Activated T-helper 17 cell treated with anti-CD3 and anti-CD28 coated beads, Interleukin-2, amount 50 U/mL, for 72 hours (primary cell): Measurements from ENCODE around the gene MED22. TPM values are rescaled to one million over a fixed set of nuclear protein-coding genes. Genes with fewer than 3 reads are reported as not detected.
"Not testable (repeated sequence)": the region's sequence is repeated elsewhere in the genome, so short reads cannot be mapped to it uniquely, and the experiment has no call there.

Experiments used
- ATAC-seq: fragments of 150-1000 bp; cut with Tn5 transposase; replicated peaks from 2 replicates; pipeline ENCODE4 v1.10.0; 2021; ENCODE audit warnings: mild to moderate bottlenecking, moderate library complexity
- H3K27ac Mint-ChIP-seq: one replicate; pipeline ENCODE4 v1.8.0; 2022; ENCODE audit warnings: mixed read lengths
- H3K27me3 Mint-ChIP-seq: one replicate; pipeline ENCODE4 v1.8.0; 2022; ENCODE audit warnings: mixed read lengths
- H3K36me3 Mint-ChIP-seq: one replicate; pipeline ENCODE4 v1.8.0; 2022; ENCODE audit warnings: low read depth, mild to moderate bottlenecking, mixed read lengths
- H3K4me1 Mint-ChIP-seq: one replicate; pipeline ENCODE4 v1.8.0; 2022; ENCODE audit warnings: mixed read lengths
- H3K4me3 Mint-ChIP-seq: one replicate; pipeline ENCODE4 v1.8.0; 2022; ENCODE audit warnings: mild to moderate bottlenecking, mixed read lengths
- H3K9me3 Mint-ChIP-seq: one replicate; pipeline ENCODE4 v1.8.0; 2022; ENCODE audit warnings: mixed read lengths
- total RNA-seq, 2 donors: library from RNA; stranded (reverse); gene quantifications; one replicate each; pipeline ENCODE4 v1.2.3, GENCODE V29; 2022

Gene MED22
- 10 to 100 TPM; 21.3 to 29.9 TPM for total RNA-seq

GRCh38 chr9:133347985-133348717 lies at the start of gene MED22, which contains the start of gene RPL7A:
Gene MED22, minus strand, starts transcription at chr9:133348131. Its CDS starts 1,469 bp downstream, at chr9:133346662.
Gene RPL7A, plus strand, starts transcription at chr9:133348218. Its CDS starts 26 bp downstream, at chr9:133348244.
- Mint-ChIP-seq H3K4me1 (peaks cover 27% of the 10 kb centered on the region), H3K27me3 (no peaks in the 10 kb centered on the region), H3K9me3 (no peaks in the 10 kb centered on the region), H3K36me3 (peaks cover 93% of the 10 kb centered on the region), H3K4me3 (peak within 1 kb of the TSS; percentile 93), H3K27ac (peak within 1 kb of the TSS; percentile 99)
- ATAC-seq: peak; percentile 86

DNA sequence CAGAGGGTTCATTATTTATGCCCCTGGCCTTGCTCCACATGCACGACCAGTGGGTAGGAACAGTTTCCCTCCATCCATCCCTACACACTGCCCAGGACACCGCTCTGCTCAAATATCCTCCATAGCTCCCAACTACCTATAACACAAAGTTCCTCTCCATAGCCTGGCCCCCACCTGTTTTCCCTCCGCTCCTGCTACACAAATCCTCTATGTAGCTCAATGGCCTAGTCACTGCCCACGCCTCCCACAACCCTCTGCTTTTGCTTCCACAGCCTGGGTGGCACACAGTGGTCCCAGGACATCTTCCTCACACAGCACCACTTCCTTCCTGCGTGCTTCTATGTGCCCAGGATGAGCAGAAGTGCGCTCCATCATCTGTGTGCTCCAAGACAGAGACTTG lies 49.4 kb upstream of the MED22 start:
- Mint-ChIP-seq H3K9me3 (no peaks in the 10 kb centered on the region), H3K36me3 (no peaks in the 10 kb centered on the region), H3K4me1 (no peaks in the 10 kb centered on the region), H3K27me3 (no peaks in the 10 kb centered on the region), H3K27ac (no peak overlapping the region), H3K4me3 (no peak overlapping the region)
- ATAC-seq: no peak

GRCh38 chr9:133396952-133397351 lies 49.0 kb upstream of the MED22 start:
- Mint-ChIP-seq H3K4me1 (no peaks in the 10 kb centered on the region), H3K9me3 (no peaks in the 10 kb centered on the region), H3K27ac (no peak overlapping the region), H3K27me3 (no peaks in the 10 kb centered on the region), H3K4me3 (no peak overlapping the region), H3K36me3 (no peaks in the 10 kb centered on the region)
- ATAC-seq: peak; percentile 37

DNA sequence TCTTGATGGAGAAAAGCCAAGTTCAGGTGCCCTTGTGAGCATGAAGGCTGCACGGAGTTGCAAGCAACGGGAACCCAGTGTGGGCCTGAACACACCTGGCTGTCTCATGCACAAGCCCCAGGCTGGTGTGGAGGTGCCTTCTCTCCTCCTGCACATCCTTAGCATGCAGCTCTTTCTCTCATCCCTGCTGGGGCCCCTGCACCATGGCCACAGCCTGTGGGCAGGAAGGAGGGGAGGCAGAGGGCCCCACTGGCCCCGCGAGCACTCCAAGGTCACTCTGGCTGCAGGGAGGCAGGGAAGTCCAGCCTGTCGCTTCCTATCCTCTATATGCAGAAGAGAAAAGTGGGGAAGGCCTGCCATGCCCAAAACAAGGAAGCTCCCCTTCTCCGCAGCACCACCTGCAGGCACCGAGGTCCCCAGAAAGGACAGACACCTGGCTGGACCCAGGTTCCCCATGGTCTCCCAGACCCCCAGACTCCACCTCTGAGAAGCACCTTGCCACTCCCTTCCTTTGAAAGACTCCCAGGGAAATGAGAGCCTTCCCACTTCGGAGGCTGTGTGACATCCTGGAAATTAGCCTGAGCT lies 46.8 kb upstream of the MED22 start:
- no peak for ATAC-seq
- Mint-ChIP-seq H3K27ac (no peak overlapping the region), H3K4me1 (no peaks in the 10 kb centered on the region), H3K4me3 (no peak overlapping the region), H3K36me3 (no peaks in the 10 kb centered on the region), H3K9me3 (no peaks in the 10 kb centered on the region), H3K27me3 (peaks cover 4% of the 10 kb centered on the region)

DNA sequence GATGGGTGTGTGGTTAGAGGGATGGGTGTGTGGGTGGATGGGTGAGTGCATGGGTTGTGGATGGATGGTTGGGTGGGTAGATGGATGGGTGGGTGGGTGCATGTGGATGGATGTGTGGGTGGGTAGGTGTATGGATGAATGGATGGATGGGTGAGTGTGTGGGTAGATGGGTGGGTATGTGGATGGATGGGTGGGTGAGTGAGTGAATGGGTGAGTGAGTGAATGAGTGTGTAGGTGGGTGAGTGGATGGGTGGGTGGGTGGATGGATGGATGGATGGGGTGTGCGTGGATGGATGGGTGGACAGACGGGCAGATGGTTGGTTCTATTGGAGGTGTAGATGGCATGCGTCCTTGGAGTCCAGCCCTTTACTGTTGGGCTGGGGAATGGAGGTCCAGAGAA lies 45.5 kb upstream of the MED22 start:
- Mint-ChIP-seq H3K36me3 (no peaks in the 10 kb centered on the region), H3K4me1 (no peaks in the 10 kb centered on the region), H3K27me3 (peaks cover 6% of the 10 kb centered on the region), H3K4me3 (no peak overlapping the region), H3K9me3 (no peaks in the 10 kb centered on the region), H3K27ac (no peak overlapping the region)
- no peak for ATAC-seq

DNA sequence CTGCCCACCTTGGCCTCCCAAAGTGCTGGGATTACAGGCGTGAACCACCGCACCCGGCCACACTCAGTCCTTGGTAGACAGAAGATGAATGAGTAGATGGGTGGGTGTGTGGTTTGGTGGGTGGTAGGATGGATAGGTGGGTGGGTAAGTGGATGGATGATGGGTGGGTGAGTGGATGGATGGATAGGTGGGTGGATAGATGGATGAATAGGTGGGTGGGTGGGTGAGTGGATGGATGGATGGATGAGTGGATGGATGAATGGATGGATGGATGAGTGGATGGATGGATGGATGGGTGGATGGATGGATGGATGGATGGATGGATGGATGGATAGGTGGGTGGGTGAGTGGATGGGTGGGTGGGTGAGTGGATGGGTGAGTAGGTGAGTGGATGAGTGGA lies 44.4 kb upstream of the MED22 start:
- H3K9me3 Mint-ChIP-seq, H3K27ac Mint-ChIP-seq, H3K4me3 Mint-ChIP-seq, ATAC-seq, H3K36me3 Mint-ChIP-seq, H3K27me3 Mint-ChIP-seq, H3K4me1 Mint-ChIP-seq: not testable (repeated sequence)

DNA sequence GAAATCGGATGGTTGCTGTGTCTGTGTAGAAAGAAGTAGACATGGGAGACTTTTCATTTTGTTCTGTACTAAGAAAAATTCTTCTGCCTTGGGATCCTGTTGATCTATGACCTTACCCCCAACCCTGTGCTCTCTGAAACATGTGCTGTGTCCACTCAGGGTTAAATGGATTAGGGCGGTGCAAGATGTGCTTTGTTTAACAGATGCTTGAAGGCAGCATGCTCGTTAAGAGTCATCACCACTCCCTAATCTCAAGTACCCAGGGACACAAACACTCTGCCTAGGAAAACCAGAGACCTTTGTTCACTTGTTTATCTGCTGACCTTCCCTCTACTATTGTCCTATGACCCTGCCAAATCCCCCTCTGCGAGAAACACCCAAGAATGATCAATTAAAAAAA lies 43.5 kb upstream of the MED22 start:
- H3K27me3 Mint-ChIP-seq, H3K36me3 Mint-ChIP-seq, H3K4me1 Mint-ChIP-seq, H3K4me3 Mint-ChIP-seq, ATAC-seq, H3K27ac Mint-ChIP-seq, H3K9me3 Mint-ChIP-seq: not testable (repeated sequence)

DNA sequence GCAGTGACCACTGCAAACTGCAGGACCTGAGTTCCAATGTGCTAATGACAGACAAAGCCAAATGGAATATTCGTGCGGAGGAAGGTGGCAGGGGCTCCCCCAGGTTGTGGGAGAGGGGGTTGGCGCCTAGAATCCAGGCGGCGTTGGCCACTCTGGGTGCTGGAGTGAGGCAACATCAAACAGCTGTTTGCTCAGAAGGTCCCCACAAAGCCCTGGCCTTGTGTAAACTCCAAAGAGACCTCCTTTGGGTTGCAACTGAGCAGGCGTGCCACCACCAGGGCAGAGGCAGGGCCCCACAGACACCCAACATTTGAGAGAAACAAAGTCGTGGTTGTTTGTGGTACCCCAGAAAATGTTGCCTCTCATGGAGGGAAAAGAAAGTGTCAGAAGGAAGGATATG lies 42.8 kb upstream of the MED22 start:
- Mint-ChIP-seq H3K4me1 (no peaks in the 10 kb centered on the region), H3K27ac (no peak overlapping the region), H3K36me3 (no peaks in the 10 kb centered on the region), H3K4me3 (no peak overlapping the region), H3K9me3 (no peaks in the 10 kb centered on the region), H3K27me3 (peaks cover 6% of the 10 kb centered on the region)
- ATAC-seq: no peak

GRCh38 chr9:133389562-133389961 lies 41.6 kb upstream of the MED22 start:
- no peaks in the 10 kb centered on the region for H3K4me1 Mint-ChIP-seq
- no peak overlapping the region for H3K27ac Mint-ChIP-seq
- H3K9me3 Mint-ChIP-seq: no peaks in the 10 kb centered on the region
- H3K36me3 Mint-ChIP-seq: no peaks in the 10 kb centered on the region
- ATAC-seq: no peak
- H3K27me3 Mint-ChIP-seq: peaks cover 6% of the 10 kb centered on the region
- no peak overlapping the region for H3K4me3 Mint-ChIP-seq

DNA sequence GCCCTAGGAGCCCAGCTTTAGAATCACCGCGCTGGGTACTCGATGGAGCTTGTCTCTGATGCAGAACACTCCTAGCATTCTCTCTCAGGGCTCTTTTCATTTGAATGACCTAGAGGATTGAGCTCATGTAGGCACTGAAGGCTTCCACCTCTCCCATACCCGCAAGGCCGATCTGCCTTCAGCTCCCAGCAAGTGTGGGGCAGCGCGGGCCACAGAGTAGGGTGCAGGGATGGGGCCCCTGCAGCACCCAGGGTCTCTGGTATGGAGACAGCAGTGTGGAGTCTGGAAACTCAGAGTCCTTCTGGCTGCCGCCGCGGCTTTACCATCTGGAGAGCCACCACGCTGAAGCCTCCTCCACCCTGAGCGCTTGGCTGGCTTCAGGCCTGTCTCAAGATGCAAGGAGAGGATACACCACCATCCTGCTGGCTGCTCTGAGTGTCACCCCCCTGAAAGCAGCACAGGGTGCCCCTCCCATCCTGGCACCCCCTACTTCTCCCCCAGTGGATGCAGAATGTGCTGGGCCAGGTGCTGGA lies 41.2 kb upstream of the MED22 start:
- Mint-ChIP-seq H3K27ac (no peak overlapping the region), H3K27me3 (peaks cover 6% of the 10 kb centered on the region), H3K9me3 (no peaks in the 10 kb centered on the region), H3K4me3 (no peak overlapping the region), H3K4me1 (no peaks in the 10 kb centered on the region), H3K36me3 (no peaks in the 10 kb centered on the region)
- no peak for ATAC-seq

DNA sequence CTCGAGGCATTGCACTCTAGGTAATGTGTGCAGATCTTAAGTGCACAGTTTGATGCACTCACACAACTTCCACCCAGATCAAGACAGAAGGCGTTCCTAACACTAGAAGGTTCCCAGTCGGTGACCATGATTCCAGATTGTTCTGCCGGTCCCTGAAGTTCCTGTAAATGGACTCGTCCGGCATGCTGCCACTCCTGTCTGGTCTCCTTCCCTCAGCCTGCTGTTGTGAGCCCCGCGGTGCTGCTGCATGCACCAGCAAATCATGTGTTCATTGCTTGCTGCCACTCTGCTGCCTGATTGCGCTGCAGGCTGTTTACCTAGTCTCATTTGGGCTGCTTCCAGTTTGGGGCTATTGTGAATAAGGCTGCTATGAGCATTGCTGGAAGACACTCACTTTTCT lies 39.7 kb upstream of the MED22 start:
- Mint-ChIP-seq H3K9me3 (no peaks in the 10 kb centered on the region), H3K36me3 (no peaks in the 10 kb centered on the region), H3K27ac (no peak overlapping the region), H3K4me1 (no peaks in the 10 kb centered on the region), H3K27me3 (peaks cover 6% of the 10 kb centered on the region), H3K4me3 (no peak overlapping the region)
- ATAC-seq: no peak

- Mint-ChIP-seq H3K4me1 (no peaks in the 10 kb centered on the region), H3K36me3 (no peaks in the 10 kb centered on the region), H3K4me3 (no peak overlapping the region), H3K9me3 (no peaks in the 10 kb centered on the region), H3K27me3 (peaks cover 6% of the 10 kb centered on the region), H3K27ac (no peak overlapping the region)
- ATAC-seq: no peak
Observed at GRCh38 chr9:133386338-133386737, 38.4 kb upstream of the MED22 start.

DNA sequence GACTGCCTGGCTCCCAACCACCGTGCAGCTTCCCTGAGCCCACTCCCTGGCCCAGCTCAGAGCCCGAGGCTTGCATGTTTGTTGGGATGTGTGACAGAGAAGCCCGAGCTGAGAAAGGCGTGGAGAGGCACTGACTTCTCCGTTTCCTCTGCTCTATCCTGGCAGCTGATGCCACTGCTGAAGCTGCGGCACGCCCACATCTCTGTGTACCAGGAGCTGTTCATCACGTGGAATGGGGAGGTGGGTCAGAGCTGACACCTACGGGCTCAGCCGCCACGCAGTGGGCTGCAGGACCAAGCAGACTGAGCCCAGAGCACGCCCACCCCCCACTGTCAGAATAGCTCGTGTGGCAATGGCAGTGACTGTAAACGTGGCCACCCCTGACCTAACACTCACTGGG lies 37.5 kb upstream of the MED22 start:
- H3K27me3 Mint-ChIP-seq: peaks cover 3% of the 10 kb centered on the region
- H3K36me3 Mint-ChIP-seq: no peaks in the 10 kb centered on the region
- no peak overlapping the region for H3K4me3 Mint-ChIP-seq
- ATAC-seq: no peak
- no peaks in the 10 kb centered on the region for H3K4me1 Mint-ChIP-seq
- H3K9me3 Mint-ChIP-seq: no peaks in the 10 kb centered on the region
- no peak overlapping the region for H3K27ac Mint-ChIP-seq

DNA sequence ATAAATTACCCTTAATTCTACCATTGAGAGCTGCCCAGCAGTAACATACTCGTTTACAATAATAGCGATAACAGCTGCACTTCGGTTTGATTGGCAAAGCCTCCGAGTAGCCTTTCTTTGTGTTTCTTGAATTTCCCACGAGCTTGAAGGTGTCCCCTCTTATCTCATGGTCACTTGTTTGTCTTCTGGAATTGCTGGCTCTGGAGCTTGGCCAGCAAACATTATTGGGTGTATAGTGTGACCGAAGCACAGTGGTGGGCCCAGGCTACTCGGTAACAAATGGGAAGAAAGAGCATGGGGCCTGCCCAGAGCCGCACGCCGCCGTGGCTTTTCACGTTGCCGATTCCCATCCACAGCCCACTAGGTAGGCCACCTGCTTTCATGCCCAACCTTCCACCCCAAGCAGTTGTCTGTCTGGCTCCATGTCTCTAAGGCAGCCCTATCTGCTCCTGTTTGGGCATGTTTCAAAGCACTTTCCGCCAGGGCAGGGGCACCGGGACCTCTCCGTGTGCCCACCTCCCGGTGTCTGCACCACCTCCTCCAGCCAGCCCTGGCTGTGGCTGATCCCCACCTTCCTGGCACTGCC lies 36.9 kb upstream of the MED22 start:
- Mint-ChIP-seq H3K9me3 (no peaks in the 10 kb centered on the region), H3K4me1 (no peaks in the 10 kb centered on the region), H3K27me3 (peaks cover 2% of the 10 kb centered on the region), H3K27ac (no peak overlapping the region), H3K4me3 (no peak overlapping the region), H3K36me3 (no peaks in the 10 kb centered on the region)
- ATAC-seq: no peak

DNA sequence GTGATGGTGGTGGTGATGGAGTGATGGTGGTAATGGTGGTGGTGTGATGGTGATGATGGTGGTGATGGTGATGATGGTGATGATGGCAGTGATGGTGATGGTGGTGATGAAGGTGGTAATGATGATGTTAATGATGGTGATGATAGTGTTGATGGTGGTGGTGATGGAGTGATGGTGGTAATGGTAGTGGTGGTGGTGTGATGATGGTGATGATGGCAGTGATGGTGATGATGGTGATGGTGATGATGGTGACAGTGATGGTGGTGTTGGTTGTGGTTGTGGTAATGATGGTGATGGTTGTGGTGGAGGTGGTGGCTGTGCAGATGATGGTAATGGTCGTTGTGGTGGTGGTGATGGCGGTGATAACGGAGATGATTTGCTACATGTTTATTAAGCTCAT lies 35.5 kb upstream of the MED22 start:
- no peak overlapping the region for H3K4me3 Mint-ChIP-seq
- no peaks in the 10 kb centered on the region for H3K27me3 Mint-ChIP-seq
- H3K9me3 Mint-ChIP-seq: no peaks in the 10 kb centered on the region
- H3K36me3 Mint-ChIP-seq: no peaks in the 10 kb centered on the region
- no peaks in the 10 kb centered on the region for H3K4me1 Mint-ChIP-seq
- ATAC-seq: no peak
- H3K27ac Mint-ChIP-seq: no peak overlapping the region
